Loucy (cell line): Measurements from ENCODE around the gene CRADD.
A peak's percentile ranks its signal among the peaks of the same experiment; 100 is the strongest.

Source experiments
- H2AFZ ChIP-seq: fragments of 200-600 bp; sonication (generic); 2 replicates; pipeline ENCODE4 v1.6.0; 2016; ENCODE audit warnings: antibody characterized with exemption, mild to moderate bottlenecking, low read length, moderate library complexity
- H3F3A ChIP-seq: fragments of 200-600 bp; 2 replicates; pipeline ENCODE4 v1.6.0; 2016; ENCODE audit warnings: antibody characterized with exemption, low read depth, mild to moderate bottlenecking
- H3K27me3 ChIP-seq: fragments of 200-600 bp; sonication (generic); 2 replicates; pipeline ENCODE4 v1.6.1; 2014; ENCODE audit warnings: low read length, mild to moderate bottlenecking; ENCODE audit not compliant: insufficient read depth, poor library complexity, severe bottlenecking
- H3K36me3 ChIP-seq: fragments of 200-600 bp; sonication (generic); 2 replicates; pipeline ENCODE4 v1.6.1; 2016; ENCODE audit warnings: low read length; ENCODE audit not compliant: insufficient read depth
- H3K4me1 ChIP-seq: fragments of 200-600 bp; sonication (generic); 2 replicates; pipeline ENCODE4 v1.5.1; 2014; ENCODE audit warnings: low read length, mild to moderate bottlenecking; ENCODE audit not compliant: insufficient read depth, poor library complexity, severe bottlenecking
- H3K4me2 ChIP-seq: fragments of 200-600 bp; sonication (generic); 2 replicates; pipeline ENCODE4 v1.6.0; 2014; ENCODE audit warnings: antibody characterized with exemption, low read length, low read depth, mild to moderate bottlenecking; ENCODE audit not compliant: poor library complexity, severe bottlenecking
- H3K4me3 ChIP-seq: fragments of 200-600 bp; sonication (generic); 2 replicates; pipeline ENCODE4 v1.5.1; 2014; ENCODE audit warnings: low read length, mild to moderate bottlenecking, mixed read lengths; ENCODE audit not compliant: poor library complexity, severe bottlenecking
- H3K79me2 ChIP-seq: fragments of 200-600 bp; sonication (generic); 2 replicates; pipeline ENCODE4 v1.6.1; 2014; ENCODE audit warnings: low read length; ENCODE audit not compliant: insufficient read depth
- H3K9ac ChIP-seq: fragments of 200-600 bp; sonication (generic); 2 replicates; pipeline ENCODE4 v1.6.0; 2014; ENCODE audit warnings: mild to moderate bottlenecking, low read depth, low read length, moderate library complexity; ENCODE audit not compliant: poor library complexity, severe bottlenecking
- H3K9me2 ChIP-seq: fragments of 200-600 bp; sonication (generic); replicated peaks from 2 replicates; pipeline ENCODE4 v1.6.1; 2016; ENCODE audit warnings: low read depth, low read length, mixed read lengths
- H3K9me3 ChIP-seq: fragments of 200-600 bp; sonication (generic); 2 replicates; pipeline ENCODE4 v1.6.1; 2014; ENCODE audit warnings: mild to moderate bottlenecking, antibody characterized with exemption, low read length, low read depth; ENCODE audit not compliant: insufficient read depth
- H4K20me1 ChIP-seq: fragments of 200-600 bp; sonication (generic); 2 replicates; pipeline ENCODE4 v1.6.0; 2014; ENCODE audit warnings: antibody characterized with exemption, low read length, mild to moderate bottlenecking; ENCODE audit not compliant: insufficient read depth, poor library complexity, severe bottlenecking
- EZH2phosphoT487 ChIP-seq: fragments of 200-600 bp; IDR thresholded peaks from 2 replicates; pipeline ENCODE4 v1.6.1; 2018; ENCODE audit warnings: antibody characterized with exemption, mild to moderate bottlenecking, moderate library complexity, borderline replicate concordance
- TF ChIP-seq, protein P1 (sequence below): fragments of 200-600 bp; sonication (generic); conservative IDR thresholded peaks from 2 replicates; pipeline ENCODE4 v1.5.1; 2014; ENCODE audit warnings: mild to moderate bottlenecking, antibody characterized with exemption, low read length

The CRADD gene

GRCh38 chr12:93663006-93663728 lies 14.0 kb upstream of the CRADD start:
- Histone ChIP-seq H3K36me3 (no peaks in the 10 kb centered on the region), H3K9me3 (no peaks in the 10 kb centered on the region), H3F3A (no peaks in the 10 kb centered on the region), H3K4me3 (no peak overlapping the region), H3K27me3 (no peaks in the 10 kb centered on the region), H3K9ac (no peak overlapping the region), H4K20me1 (no peaks in the 10 kb centered on the region), H2AFZ (0 out of 2 replicates have a peak overlapping the region, but pooled peaks have one; percentile 58), H3K9me2 (no peaks in the 10 kb centered on the region), H3K79me2 (no peaks in the 10 kb centered on the region), H3K4me1 (no peaks in the 10 kb centered on the region), H3K4me2 (no peak overlapping the region)
- TF ChIP-seq EZH2phosphoT487, result no peak
- TF ChIP-seq, protein P1, sequence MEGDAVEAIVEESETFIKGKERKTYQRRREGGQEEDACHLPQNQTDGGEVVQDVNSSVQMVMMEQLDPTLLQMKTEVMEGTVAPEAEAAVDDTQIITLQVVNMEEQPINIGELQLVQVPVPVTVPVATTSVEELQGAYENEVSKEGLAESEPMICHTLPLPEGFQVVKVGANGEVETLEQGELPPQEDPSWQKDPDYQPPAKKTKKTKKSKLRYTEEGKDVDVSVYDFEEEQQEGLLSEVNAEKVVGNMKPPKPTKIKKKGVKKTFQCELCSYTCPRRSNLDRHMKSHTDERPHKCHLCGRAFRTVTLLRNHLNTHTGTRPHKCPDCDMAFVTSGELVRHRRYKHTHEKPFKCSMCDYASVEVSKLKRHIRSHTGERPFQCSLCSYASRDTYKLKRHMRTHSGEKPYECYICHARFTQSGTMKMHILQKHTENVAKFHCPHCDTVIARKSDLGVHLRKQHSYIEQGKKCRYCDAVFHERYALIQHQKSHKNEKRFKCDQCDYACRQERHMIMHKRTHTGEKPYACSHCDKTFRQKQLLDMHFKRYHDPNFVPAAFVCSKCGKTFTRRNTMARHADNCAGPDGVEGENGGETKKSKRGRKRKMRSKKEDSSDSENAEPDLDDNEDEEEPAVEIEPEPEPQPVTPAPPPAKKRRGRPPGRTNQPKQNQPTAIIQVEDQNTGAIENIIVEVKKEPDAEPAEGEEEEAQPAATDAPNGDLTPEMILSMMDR, result no peak

GRCh38 chr12:93663729-93664084 lies 13.5 kb upstream of the CRADD start:
- Histone ChIP-seq H4K20me1 (no peaks in the 10 kb centered on the region), H2AFZ (no peak overlapping the region), H3K4me3 (no peak overlapping the region), H3K4me1 (no peaks in the 10 kb centered on the region), H3K9me2 (no peaks in the 10 kb centered on the region), H3F3A (no peaks in the 10 kb centered on the region), H3K27me3 (no peaks in the 10 kb centered on the region), H3K9ac (no peak overlapping the region), H3K4me2 (no peak overlapping the region), H3K36me3 (no peaks in the 10 kb centered on the region), H3K79me2 (no peaks in the 10 kb centered on the region), H3K9me3 (no peaks in the 10 kb centered on the region)
- no peak for TF ChIP-seq EZH2phosphoT487

- Histone ChIP-seq H4K20me1 (no peaks in the 10 kb centered on the region), H2AFZ (no peak overlapping the region), H3K4me3 (no peak overlapping the region), H3K4me1 (no peaks in the 10 kb centered on the region), H3K9me3 (no peaks in the 10 kb centered on the region), H3F3A (no peaks in the 10 kb centered on the region), H3K36me3 (no peaks in the 10 kb centered on the region), H3K4me2 (no peak overlapping the region), H3K9me2 (no peaks in the 10 kb centered on the region), H3K27me3 (no peaks in the 10 kb centered on the region), H3K79me2 (no peaks in the 10 kb centered on the region), H3K9ac (no peak overlapping the region)
- no peak for TF ChIP-seq EZH2phosphoT487
- TF ChIP-seq, protein P1, result no peak
These were observed 12.5 kb upstream of the CRADD start for GRCh38 chr12:93664573-93665138.

DNA sequence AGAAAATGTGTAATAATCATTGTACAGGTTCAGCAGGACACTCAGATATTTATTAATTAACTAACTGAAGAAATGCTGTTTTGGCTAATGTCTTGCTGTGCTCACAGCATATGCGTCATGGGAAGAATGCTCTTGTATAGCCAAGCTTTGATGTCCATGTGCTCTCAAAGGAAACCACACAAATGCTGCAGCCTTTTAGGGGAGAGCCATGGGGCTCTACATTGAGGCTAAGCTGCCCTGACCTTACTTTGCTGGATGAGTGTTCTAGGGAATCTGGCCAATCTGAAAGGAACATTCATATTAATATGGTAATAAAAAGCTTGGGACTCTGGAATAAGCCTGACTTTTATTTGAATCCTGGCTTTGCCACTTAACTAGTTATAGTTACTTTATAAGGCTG lies 9.5 kb upstream of the CRADD start:
- no peaks in the 10 kb centered on the region for H3F3A ChIP-seq
- H3K9me2 ChIP-seq, result no peaks in the 10 kb centered on the region
- H3K36me3 ChIP-seq, result no peaks in the 10 kb centered on the region
- H4K20me1 ChIP-seq, result no peaks in the 10 kb centered on the region
- H3K4me2 ChIP-seq, result no peak overlapping the region
- no peaks in the 10 kb centered on the region for H3K9me3 ChIP-seq
- H3K4me3 ChIP-seq, result no peak overlapping the region
- H3K9ac ChIP-seq, result no peak overlapping the region
- no peaks in the 10 kb centered on the region for H3K4me1 ChIP-seq
- H2AFZ ChIP-seq, result no peak overlapping the region
- peaks cover 17% of the 10 kb centered on the region for H3K27me3 ChIP-seq
- H3K79me2 ChIP-seq, result no peaks in the 10 kb centered on the region
- TF ChIP-seq EZH2phosphoT487, result no peak
- TF ChIP-seq, protein P1, result no peak
